Measurements from ENCODE around the gene CCL15. TPM values are rescaled to one million over a fixed set of nuclear protein-coding genes. Genes with fewer than 3 reads are reported as not detected.
"Not testable (repeated sequence)": the region's sequence is repeated elsewhere in the genome, so short reads cannot be mapped to it uniquely, and the experiment has no call there.

Gene CCL15
- total RNA-seq, 3 donors from 2014 or later = 19.8 to 79.4 (median 59.7) TPM

DNA sequence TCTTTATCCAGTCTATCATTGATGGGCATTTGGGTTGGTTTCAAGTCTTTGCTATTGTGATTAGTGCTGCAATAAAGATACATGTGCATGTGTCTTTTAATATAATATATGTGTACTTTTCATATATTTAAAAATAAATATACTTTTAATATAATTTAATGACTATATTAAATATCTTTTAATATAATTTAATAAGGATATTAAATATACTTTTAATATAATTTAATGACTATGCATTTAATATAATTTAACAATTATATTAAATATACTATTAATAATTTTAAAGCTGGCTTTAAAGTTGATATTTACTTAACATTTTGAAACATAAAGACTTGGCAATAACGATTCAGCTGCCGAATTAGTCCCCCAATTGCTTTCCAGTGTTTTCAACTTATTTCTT is 15.2 kb upstream of the CCL15 start:
- Histone ChIP-seq H3K9me3 (no peaks in the 10 kb centered on the region), H3K4me3 (no peak overlapping the region), H3K36me3 (ENCODE audit: low read depth) (no peaks in the 10 kb centered on the region), H3K4me1 (ENCODE audit: low read depth) (no peaks in the 10 kb centered on the region)
- TF ChIP-seq, protein P1, sequence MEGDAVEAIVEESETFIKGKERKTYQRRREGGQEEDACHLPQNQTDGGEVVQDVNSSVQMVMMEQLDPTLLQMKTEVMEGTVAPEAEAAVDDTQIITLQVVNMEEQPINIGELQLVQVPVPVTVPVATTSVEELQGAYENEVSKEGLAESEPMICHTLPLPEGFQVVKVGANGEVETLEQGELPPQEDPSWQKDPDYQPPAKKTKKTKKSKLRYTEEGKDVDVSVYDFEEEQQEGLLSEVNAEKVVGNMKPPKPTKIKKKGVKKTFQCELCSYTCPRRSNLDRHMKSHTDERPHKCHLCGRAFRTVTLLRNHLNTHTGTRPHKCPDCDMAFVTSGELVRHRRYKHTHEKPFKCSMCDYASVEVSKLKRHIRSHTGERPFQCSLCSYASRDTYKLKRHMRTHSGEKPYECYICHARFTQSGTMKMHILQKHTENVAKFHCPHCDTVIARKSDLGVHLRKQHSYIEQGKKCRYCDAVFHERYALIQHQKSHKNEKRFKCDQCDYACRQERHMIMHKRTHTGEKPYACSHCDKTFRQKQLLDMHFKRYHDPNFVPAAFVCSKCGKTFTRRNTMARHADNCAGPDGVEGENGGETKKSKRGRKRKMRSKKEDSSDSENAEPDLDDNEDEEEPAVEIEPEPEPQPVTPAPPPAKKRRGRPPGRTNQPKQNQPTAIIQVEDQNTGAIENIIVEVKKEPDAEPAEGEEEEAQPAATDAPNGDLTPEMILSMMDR (IDR thresholded peaks at IDR 0.05) = no peak
- intact Hi-C loops (cut with DNase I, micrococcal nuclease) = no loop called here
- DNase-seq (no peak), ATAC-seq (no peak)

DNA sequence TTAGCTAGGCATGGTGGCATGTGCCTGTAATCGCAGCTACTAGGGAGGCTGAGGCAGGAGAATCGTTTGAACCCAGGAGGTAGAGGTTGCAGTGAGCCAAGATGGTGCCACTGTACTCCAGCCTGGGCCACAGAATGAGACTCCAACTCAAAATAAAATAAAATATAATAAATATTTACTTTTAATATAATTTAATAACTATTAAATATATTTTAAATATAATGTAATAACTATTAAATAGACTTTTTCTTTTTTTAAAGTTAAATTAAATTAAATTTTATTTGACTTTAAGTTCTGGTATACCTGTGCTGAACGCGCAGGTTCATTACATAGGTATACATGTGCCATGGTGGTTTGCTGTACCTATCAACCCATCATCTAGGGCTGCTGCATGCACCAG is 14.5 kb upstream of the CCL15 start:
- H3K36me3 ChIP-seq (ENCODE audit: low read depth); ATAC-seq; intact Hi-C loops (cut with DNase I, micrococcal nuclease); H3K4me1 ChIP-seq (ENCODE audit: low read depth); H3K9me3 ChIP-seq; DNase-seq; H3K4me3 ChIP-seq: not testable (repeated sequence)

DNA sequence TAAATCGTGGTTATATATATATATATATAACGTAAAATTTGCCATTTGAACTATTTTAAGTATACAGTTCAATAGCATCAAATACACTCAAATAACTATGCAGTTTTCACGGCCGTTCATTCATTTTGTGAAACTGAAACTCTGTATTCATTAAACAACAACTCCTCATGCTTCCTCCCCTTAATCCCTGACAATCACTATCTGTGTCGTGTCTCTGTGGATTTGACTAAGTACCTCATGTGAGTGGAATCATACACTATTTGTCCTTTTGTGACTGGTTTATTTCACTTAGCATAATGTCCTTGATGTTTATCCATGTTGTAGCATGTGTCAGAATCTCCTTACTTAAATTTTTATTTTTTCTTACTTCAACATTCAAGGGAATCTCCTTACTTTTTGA is 13.6 kb upstream of the CCL15 start:
- DNase-seq (no peak), ATAC-seq (no peak)
- intact Hi-C loops (cut with DNase I, micrococcal nuclease) = no loop called here
- Histone ChIP-seq H3K36me3 (ENCODE audit: low read depth) (no peaks in the 10 kb centered on the region), H3K9me3 (no peaks in the 10 kb centered on the region), H3K4me3 (no peak overlapping the region), H3K4me1 (ENCODE audit: low read depth) (no peaks in the 10 kb centered on the region)
- TF ChIP-seq, protein P1 (IDR thresholded peaks at IDR 0.05) = no peak

DNA sequence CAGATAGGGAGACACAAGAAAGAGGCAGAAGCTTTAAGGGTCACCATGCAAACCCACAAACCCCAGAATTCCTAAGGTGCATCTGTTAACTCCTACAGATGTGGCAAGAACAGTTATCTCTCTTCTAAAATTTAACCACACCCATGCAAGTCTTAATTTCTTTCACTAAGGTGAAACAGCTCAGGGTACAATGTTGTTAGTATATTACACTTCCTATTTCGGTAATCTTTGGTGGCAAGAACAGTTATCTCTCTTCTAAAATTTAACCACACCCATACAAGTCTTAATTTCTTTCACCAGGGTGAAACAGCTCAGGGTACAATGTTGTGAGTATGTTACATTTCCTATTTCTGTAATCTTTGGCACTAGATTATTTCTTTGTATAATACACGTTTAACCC is 9.8 kb upstream of the CCL15 start:
- ATAC-seq = no peak
- TF ChIP-seq, protein P1 (IDR thresholded peaks at IDR 0.05) = no peak
- no peaks in the 10 kb centered on the region for H3K4me1 ChIP-seq (ENCODE audit: low read depth)
- H3K9me3 ChIP-seq = peaks cover 5% of the 10 kb centered on the region
- no peak overlapping the region for H3K4me3 ChIP-seq
- intact Hi-C loops (cut with DNase I, micrococcal nuclease) = no loop called here
- no peak for DNase-seq
- H3K36me3 ChIP-seq (ENCODE audit: low read depth) = no peaks in the 10 kb centered on the region

DNA sequence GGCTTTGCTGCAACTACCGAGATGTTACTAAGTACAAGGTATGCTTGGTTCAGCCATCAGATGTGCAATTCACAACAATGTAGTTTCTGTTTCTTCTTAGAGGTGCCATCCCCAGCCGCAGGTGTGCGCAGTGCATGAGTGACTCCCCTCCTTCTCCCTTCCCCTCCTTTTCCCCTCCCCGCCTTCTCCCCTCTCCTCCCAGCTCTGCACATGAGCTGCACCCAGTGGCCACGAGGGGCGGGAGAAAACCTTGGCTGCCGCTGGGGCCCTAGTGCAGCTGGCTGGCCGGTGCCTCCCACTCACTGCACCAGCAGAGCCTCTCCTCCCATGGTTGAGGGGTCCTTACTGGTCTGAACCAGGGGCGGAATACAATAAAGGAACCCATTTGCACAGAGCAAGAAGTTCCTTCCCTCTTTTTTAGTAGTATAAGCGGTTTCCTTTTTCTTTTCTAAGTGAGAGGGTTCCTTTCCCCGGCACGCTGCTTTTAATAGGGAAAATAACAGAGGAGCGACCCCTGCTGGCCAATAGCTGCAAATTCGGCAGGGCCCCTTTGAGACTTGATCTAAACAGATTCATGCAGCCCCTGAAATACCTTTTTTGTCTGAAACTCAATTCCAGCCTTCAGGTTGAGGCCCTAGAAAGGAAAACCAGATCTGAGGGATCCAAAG is 7.8 kb upstream of the CCL15 start:
- peaks cover 8% of the 10 kb centered on the region for H3K4me1 ChIP-seq (ENCODE audit: low read depth)
- intact Hi-C loops (cut with DNase I, micrococcal nuclease) = no loop called here
- no peaks in the 10 kb centered on the region for H3K36me3 ChIP-seq (ENCODE audit: low read depth)
- no peak for ATAC-seq
- H3K9me3 ChIP-seq = peaks cover 5% of the 10 kb centered on the region
- no peak for DNase-seq
- no peak overlapping the region for H3K4me3 ChIP-seq
- TF ChIP-seq, protein P1 (IDR thresholded peaks at IDR 0.05) = no peak

DNA sequence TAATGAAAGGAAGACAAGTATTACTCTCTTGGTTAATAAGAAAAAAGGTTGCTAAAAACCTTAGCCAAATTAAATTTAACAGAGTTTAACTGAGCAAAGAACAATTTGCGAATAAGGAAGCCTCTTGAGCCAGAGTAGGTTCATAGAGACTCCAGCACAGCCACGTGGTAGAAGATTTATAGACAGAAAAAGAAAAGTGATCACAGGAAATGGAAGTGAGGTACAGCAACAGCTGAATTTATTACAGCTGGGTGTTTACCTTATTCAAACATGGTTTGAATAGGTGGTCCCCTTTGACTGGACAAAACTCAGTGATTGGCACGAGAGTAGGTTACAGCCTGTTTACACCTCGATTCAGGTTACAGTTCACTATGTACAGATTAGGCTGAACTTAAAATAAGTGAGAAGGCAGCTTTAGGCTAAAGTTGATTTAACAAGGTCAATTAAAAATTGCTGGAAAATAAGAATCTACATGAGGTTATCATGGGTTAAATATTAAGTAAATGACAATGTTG is 3.3 kb upstream of the CCL15 start:
- DNase-seq (peak in 1 of 3 donors; percentile 31), ATAC-seq (peak; percentile 27)

More for the DNA sequence above, 3.3 kb upstream of the CCL15 start:
- TF ChIP-seq, protein P1 (IDR thresholded peaks at IDR 0.05) = no peak
- H3K36me3 ChIP-seq (ENCODE audit: low read depth) = no peaks in the 10 kb centered on the region
- no peak overlapping the region for H3K4me3 ChIP-seq
- peaks cover 5% of the 10 kb centered on the region for H3K9me3 ChIP-seq
- H3K4me1 ChIP-seq (ENCODE audit: low read depth) = peaks cover 15% of the 10 kb centered on the region
- intact Hi-C loops (cut with DNase I, micrococcal nuclease) = no loop called here

Measured in mucosa of descending colon (tissue), 3 donors.